T-helper 1 cell treated with Interleukin-12 subunit alpha and Interleukin-12 subunit beta and Interleukin-4 antibody, amounts not matched to agents 30 μg/mL and 1 μg/mL, for 36 hours (primary cell): ENCODE data around the gene BCKDHA.
"Not testable (repeated sequence)": the region's sequence is repeated elsewhere in the genome, so short reads cannot be mapped to it uniquely, and the experiment has no call there.

Source experiments
- H3K27ac Mint-ChIP-seq: one replicate; pipeline ENCODE4 v1.8.0; 2021; ENCODE audit warnings: mild to moderate bottlenecking, mixed read lengths
- H3K27me3 Mint-ChIP-seq: one replicate; pipeline ENCODE4 v1.8.0; 2021; ENCODE audit warnings: low read depth, mixed read lengths
- H3K36me3 Mint-ChIP-seq: one replicate; pipeline ENCODE4 v1.8.0; 2021; ENCODE audit warnings: low read depth, mixed read lengths
- H3K4me1 Mint-ChIP-seq: one replicate; pipeline ENCODE4 v1.8.0; 2021; ENCODE audit warnings: low read depth, mixed read lengths
- H3K4me3 Mint-ChIP-seq: one replicate; pipeline ENCODE4 v1.8.0; 2021; ENCODE audit warnings: mild to moderate bottlenecking, moderate library complexity, mixed read lengths
- H3K9me3 Mint-ChIP-seq: one replicate; pipeline ENCODE4 v1.8.0; 2021; ENCODE audit warnings: mixed read lengths

Gene BCKDHA

GRCh38 chr19:41452584-41453275 is 55.1 kb downstream of the BCKDHA start:
- H3K36me3 Mint-ChIP-seq: no peaks in the 10 kb centered on the region
- H3K4me1 Mint-ChIP-seq: peaks cover 27% of the 10 kb centered on the region
- H3K4me3 Mint-ChIP-seq: no peak overlapping the region
- H3K9me3 Mint-ChIP-seq: no peaks in the 10 kb centered on the region
- H3K27me3 Mint-ChIP-seq: peaks cover 5% of the 10 kb centered on the region
- H3K27ac Mint-ChIP-seq: no peak overlapping the region

GRCh38 chr19:41455936-41456335 is 58.3 kb downstream of the BCKDHA start:
- Mint-ChIP-seq H3K9me3 (no peaks in the 10 kb centered on the region), H3K36me3 (no peaks in the 10 kb centered on the region), H3K27me3 (peaks cover 13% of the 10 kb centered on the region), H3K4me1 (peaks cover 31% of the 10 kb centered on the region), H3K4me3 (no peak overlapping the region), H3K27ac (no peak overlapping the region)

- Mint-ChIP-seq H3K36me3 (no peaks in the 10 kb centered on the region), H3K27me3 (peaks cover 13% of the 10 kb centered on the region), H3K4me3 (no peak overlapping the region), H3K9me3 (no peaks in the 10 kb centered on the region), H3K4me1 (peaks cover 31% of the 10 kb centered on the region), H3K27ac (peak overlapping the region; percentile 36)
Measured at GRCh38 chr19:41456342-41456918, 58.8 kb downstream of the BCKDHA start.

GRCh38 chr19:41457241-41457640 is 59.6 kb downstream of the BCKDHA start:
- Mint-ChIP-seq H3K36me3 (no peaks in the 10 kb centered on the region), H3K4me1 (peaks cover 31% of the 10 kb centered on the region), H3K27me3 (peaks cover 13% of the 10 kb centered on the region), H3K9me3 (no peaks in the 10 kb centered on the region), H3K27ac (peak overlapping the region; percentile 18), H3K4me3 (no peak overlapping the region)

- peaks cover 34% of the 10 kb centered on the region for H3K27me3 Mint-ChIP-seq
- no peaks in the 10 kb centered on the region for H3K36me3 Mint-ChIP-seq
- H3K27ac Mint-ChIP-seq: no peak overlapping the region
- peaks cover 28% of the 10 kb centered on the region for H3K4me1 Mint-ChIP-seq
- no peaks in the 10 kb centered on the region for H3K9me3 Mint-ChIP-seq
- H3K4me3 Mint-ChIP-seq: no peak overlapping the region
Measured at GRCh38 chr19:41462497-41462896, 64.9 kb downstream of the BCKDHA start.

GRCh38 chr19:41463257-41464256 is 65.9 kb downstream of the BCKDHA start:
- Mint-ChIP-seq H3K4me3 (peak overlapping the region; percentile 19), H3K27me3 (peaks cover 38% of the 10 kb centered on the region)

More at GRCh38 chr19:41463257-41464256, 65.9 kb downstream of the BCKDHA start:
- H3K4me1 Mint-ChIP-seq: peaks cover 17% of the 10 kb centered on the region
- H3K9me3 Mint-ChIP-seq, H3K36me3 Mint-ChIP-seq: not testable (repeated sequence)
- H3K27ac Mint-ChIP-seq: peak overlapping the region; percentile 83
